M059J (cell line): ENCODE results near the gene ZNF285. TPM values are rescaled to one million over a fixed set of nuclear protein-coding genes. Genes with fewer than 3 reads are reported as not detected.
"Not testable (repeated sequence)": the region's sequence is repeated elsewhere in the genome, so short reads cannot be mapped to it uniquely, and the experiment has no call there.

Experiments used
- DNase-seq: peaks from one replicate; pipeline ENCODE4 v3.0.0-alpha.2; 2012; ENCODE audit warnings: low read depth
- total RNA-seq: library from RNA; depleted of rRNA; stranded (reverse); fragments of >200 nt; shearing (Covaris generic); gene quantifications from 2 replicates; pipeline ENCODE4 v1.2.3, GENCODE V29; 2014; rRNA removed

ZNF285 gene
- total RNA-seq: 1.6 and 2.3 TPM in 2 replicates

GRCh38 chr19:44401139-44402115 lies at the start of gene ZNF285:
TSS of gene ZNF285 (minus strand) at chr19:44401608. CDS start at chr19:44397213, 4,395 bp downstream.
- DNase-seq: peak; percentile 99

GRCh38 chr19:44447916-44448674 lies 46.7 kb upstream of the ZNF285 start, which contains the start of gene ZNF229:
TSS of gene ZNF229 (minus strand) at chr19:44448472. CDS start at chr19:44442847, 5,625 bp downstream.
- DNase-seq: peak; percentile 96

GRCh38 chr19:44438441-44438840 lies 37.0 kb upstream of the ZNF285 start:
- DNase-seq: no peak

GRCh38 chr19:44435441-44435840 lies 34.0 kb upstream of the ZNF285 start:
- DNase-seq: no peak

- DNase-seq: peak; percentile 23
Observed at GRCh38 chr19:44430956-44431355, 29.5 kb upstream of the ZNF285 start.

GRCh38 chr19:44415553-44415952 lies 14.1 kb upstream of the ZNF285 start:
- DNase-seq: not testable (repeated sequence)

- peak; percentile 66 for DNase-seq
Observed at GRCh38 chr19:44389268-44389667, 12.1 kb downstream of the ZNF285 start.

- DNase-seq: no peak
Observed at GRCh38 chr19:44374789-44375188, 26.6 kb downstream of the ZNF285 start.

- DNase-seq: no peak
Observed at GRCh38 chr19:44371815-44372480, 29.5 kb downstream of the ZNF285 start.

- no peak for DNase-seq
Observed at GRCh38 chr19:44367024-44367423, 34.4 kb downstream of the ZNF285 start.

- peak; percentile 96 for DNase-seq
Observed at GRCh38 chr19:44356383-44357111, 44.9 kb downstream of the ZNF285 start, which contains the start of gene ZNF112. TSS of gene ZNF112 (minus strand) at chr19:44356680. CDS start at chr19:44340539, 16,141 bp downstream.

- no peak for DNase-seq
Observed at GRCh38 chr19:44346556-44346955, 54.9 kb downstream of the ZNF285 start.

GRCh38 chr19:44345959-44346358 lies 55.4 kb downstream of the ZNF285 start:
- peak; percentile 4 for DNase-seq

- DNase-seq: no peak
Observed at GRCh38 chr19:44344255-44344654, 57.2 kb downstream of the ZNF285 start.

- DNase-seq: no peak
Observed at GRCh38 chr19:44341794-44342193, 59.6 kb downstream of the ZNF285 start.

GRCh38 chr19:44334639-44335038 lies 66.8 kb downstream of the ZNF285 start:
- not testable (repeated sequence) for DNase-seq

Other genes starting within 250 kb of the ZNF285 start
- gene ZNF226, start 236.5 kb downstream of the ZNF285 start, total RNA-seq: 9.7 and 20.7 TPM in 2 replicates
- gene ZNF227, start 189.1 kb downstream of the ZNF285 start, total RNA-seq: 17.9 and 20.6 TPM in 2 replicates
- gene ZNF233, start 141.7 kb downstream of the ZNF285 start, total RNA-seq: 0.10 TPM in 1 of 2 replicates, not detected in the other
- 0.69 and 0.81 TPM in 2 replicates for gene ZNF235, start 96.6 kb downstream of the ZNF285 start, total RNA-seq
- 3.2 and 7.0 TPM in 2 replicates for gene ZNF112, start 44.9 kb downstream of the ZNF285 start, total RNA-seq
- gene ZNF229, start 46.9 kb upstream of the ZNF285 start, total RNA-seq: 7.7 and 13.2 TPM in 2 replicates
- 10.4 and 17.2 TPM in 2 replicates for gene ZNF180, start 98.9 kb upstream of the ZNF285 start, total RNA-seq
- gene CEACAM20, start 128.1 kb upstream of the ZNF285 start, total RNA-seq: not detected in 2 replicates
- gene IGSF23, start 212.0 kb upstream of the ZNF285 start, total RNA-seq: 0.22 and 0.81 TPM in 2 replicates
- 95.2 and 146 TPM in 2 replicates for gene PVR, start 242.3 kb upstream of the ZNF285 start, total RNA-seq